Nephron (organoid): ENCODE results near the gene SPC24.

ENCODE experiments used
- H3K27ac Mint-ChIP-seq, 3 experiments: 2 replicates each; pipeline ENCODE4 v1.8.0; 2020; ENCODE audit warnings: mixed read lengths in 3 of 3, mild to moderate bottlenecking in 2 of 3, moderate library complexity in 1 of 3
- H3K27me3 Mint-ChIP-seq: 2 replicates; pipeline ENCODE4 v1.8.0; 2021; ENCODE audit warnings: low read depth, mild to moderate bottlenecking, moderate library complexity, mixed read lengths
- H3K36me3 Mint-ChIP-seq: 2 replicates; pipeline ENCODE4 v1.8.0; 2020; ENCODE audit warnings: low read depth, mixed read lengths
- H3K4me1 Mint-ChIP-seq: 2 replicates; pipeline ENCODE4 v1.8.0; 2020; ENCODE audit warnings: mixed read lengths
- H3K4me3 Mint-ChIP-seq, 3 experiments: 2 replicates each; pipeline ENCODE4 v1.8.0; 2020; ENCODE audit warnings: mild to moderate bottlenecking in 3 of 3, mixed read lengths in 3 of 3, moderate library complexity in 2 of 3
- H3K9me3 Mint-ChIP-seq: 2 replicates; pipeline ENCODE4 v1.8.0; 2020; ENCODE audit warnings: mixed read lengths
- TF ChIP-seq, protein P1 (sequence below), 3 experiments: fragments of 200-600 bp; sonication (generic); IDR thresholded peaks; one replicate each; pipeline ENCODE4 v1.5.0; 2021; ENCODE audit warnings: antibody characterized with exemption in 3 of 3; ENCODE audit not compliant: unreplicated experiment in 3 of 3

Gene SPC24

DNA sequence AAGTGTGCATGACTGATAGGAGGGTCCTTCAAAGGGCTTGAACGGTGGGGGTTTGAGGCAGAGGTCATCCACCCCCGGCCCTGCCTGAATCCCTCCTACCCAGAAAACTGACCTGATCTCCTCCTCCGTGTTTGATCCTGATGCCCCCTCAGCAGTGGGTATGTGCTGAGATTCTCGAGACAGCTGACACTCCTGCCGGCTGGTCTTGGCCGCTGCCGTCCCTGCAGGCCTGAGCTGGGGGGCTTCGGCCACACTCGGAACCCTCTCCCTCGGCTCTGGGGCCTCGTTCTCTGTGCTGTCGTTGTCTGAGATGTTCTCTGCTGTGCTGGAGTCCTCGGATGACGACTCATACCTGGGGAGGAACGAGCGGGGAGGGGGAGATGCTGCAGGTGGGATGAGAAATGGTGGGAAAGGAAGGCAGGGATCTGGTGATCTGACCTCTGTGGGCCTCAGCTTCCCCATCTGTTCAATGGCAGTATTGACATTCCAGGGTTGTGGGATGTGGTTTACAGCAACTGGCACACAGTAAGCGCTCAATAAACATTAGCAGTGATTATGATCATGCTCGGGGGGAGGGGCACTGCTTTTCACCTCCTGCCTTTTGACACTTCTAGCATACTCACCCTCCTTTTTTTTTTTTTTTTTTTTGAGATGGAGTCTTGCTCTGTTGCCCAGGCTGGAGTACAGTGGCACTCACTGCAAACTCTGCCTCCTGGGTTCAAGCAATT, 21.0 kb upstream of the SPC24 start:
- H3K4me3 Mint-ChIP-seq: no peak overlapping the region
- TF ChIP-seq, protein P1, sequence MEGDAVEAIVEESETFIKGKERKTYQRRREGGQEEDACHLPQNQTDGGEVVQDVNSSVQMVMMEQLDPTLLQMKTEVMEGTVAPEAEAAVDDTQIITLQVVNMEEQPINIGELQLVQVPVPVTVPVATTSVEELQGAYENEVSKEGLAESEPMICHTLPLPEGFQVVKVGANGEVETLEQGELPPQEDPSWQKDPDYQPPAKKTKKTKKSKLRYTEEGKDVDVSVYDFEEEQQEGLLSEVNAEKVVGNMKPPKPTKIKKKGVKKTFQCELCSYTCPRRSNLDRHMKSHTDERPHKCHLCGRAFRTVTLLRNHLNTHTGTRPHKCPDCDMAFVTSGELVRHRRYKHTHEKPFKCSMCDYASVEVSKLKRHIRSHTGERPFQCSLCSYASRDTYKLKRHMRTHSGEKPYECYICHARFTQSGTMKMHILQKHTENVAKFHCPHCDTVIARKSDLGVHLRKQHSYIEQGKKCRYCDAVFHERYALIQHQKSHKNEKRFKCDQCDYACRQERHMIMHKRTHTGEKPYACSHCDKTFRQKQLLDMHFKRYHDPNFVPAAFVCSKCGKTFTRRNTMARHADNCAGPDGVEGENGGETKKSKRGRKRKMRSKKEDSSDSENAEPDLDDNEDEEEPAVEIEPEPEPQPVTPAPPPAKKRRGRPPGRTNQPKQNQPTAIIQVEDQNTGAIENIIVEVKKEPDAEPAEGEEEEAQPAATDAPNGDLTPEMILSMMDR (IDR thresholded peaks at IDR 0.05; ENCODE audit: unreplicated experiment in 3 of 3): no peak
- no peaks in the 10 kb centered on the region for H3K4me1 Mint-ChIP-seq
- no peak overlapping the region for H3K27ac Mint-ChIP-seq
- H3K9me3 Mint-ChIP-seq: no peaks in the 10 kb centered on the region
- H3K27me3 Mint-ChIP-seq: no peaks in the 10 kb centered on the region
- H3K36me3 Mint-ChIP-seq: peaks cover 52% of the 10 kb centered on the region

DNA sequence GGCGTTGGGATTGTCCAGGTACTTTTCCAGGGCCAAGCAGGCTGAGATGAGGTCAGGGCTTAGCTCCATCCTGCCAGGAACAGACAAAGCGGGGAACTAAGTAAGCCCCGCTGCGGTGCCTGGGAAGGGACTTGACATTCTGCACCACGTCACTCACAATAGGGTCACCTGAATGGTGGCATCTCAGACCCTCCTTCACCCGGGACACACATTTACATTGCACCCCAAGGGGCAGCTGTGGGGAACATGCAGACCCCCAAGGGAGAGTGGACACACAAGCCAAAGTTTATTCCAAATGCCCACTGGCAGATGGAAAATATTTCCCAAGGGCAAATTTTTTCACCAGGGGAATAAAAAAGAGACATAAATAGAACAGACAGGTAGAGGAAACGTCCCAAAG, 20.3 kb upstream of the SPC24 start:
- peaks cover 47% of the 10 kb centered on the region for H3K36me3 Mint-ChIP-seq
- no peak overlapping the region for H3K4me3 Mint-ChIP-seq
- H3K9me3 Mint-ChIP-seq: no peaks in the 10 kb centered on the region
- H3K4me1 Mint-ChIP-seq: no peaks in the 10 kb centered on the region
- H3K27ac Mint-ChIP-seq: no peak overlapping the region
- TF ChIP-seq, protein P1 (IDR thresholded peaks at IDR 0.05; ENCODE audit: unreplicated experiment in 3 of 3): no peak
- H3K27me3 Mint-ChIP-seq: no peaks in the 10 kb centered on the region

DNA sequence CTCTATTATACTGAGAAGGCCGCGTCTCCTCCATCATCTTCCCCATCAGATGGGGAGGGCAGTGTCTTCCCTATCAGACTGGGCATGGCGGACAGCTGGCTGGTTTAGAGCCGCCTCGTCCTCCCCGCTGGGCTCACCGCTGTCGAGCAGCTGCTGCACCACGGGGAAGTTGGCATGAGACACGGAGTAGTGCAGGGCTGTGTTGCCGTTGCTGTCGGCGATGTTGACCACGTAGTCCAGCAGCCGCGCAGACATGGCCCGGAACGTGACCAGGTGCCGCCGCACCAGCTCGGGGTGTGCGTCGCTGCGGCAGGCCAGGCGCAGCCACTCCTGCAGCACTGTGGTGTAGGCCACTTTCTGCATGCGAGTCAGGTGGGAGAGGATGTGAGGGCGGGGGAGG, 18.8 kb upstream of the SPC24 start:
- TF ChIP-seq, protein P1 (IDR thresholded peaks at IDR 0.05; ENCODE audit: unreplicated experiment in 3 of 3): no peak
- Mint-ChIP-seq H3K36me3 (peaks cover 48% of the 10 kb centered on the region), H3K9me3 (no peaks in the 10 kb centered on the region), H3K4me1 (no peaks in the 10 kb centered on the region), H3K4me3 (no peak overlapping the region), H3K27me3 (no peaks in the 10 kb centered on the region), H3K27ac (no peak overlapping the region)

DNA sequence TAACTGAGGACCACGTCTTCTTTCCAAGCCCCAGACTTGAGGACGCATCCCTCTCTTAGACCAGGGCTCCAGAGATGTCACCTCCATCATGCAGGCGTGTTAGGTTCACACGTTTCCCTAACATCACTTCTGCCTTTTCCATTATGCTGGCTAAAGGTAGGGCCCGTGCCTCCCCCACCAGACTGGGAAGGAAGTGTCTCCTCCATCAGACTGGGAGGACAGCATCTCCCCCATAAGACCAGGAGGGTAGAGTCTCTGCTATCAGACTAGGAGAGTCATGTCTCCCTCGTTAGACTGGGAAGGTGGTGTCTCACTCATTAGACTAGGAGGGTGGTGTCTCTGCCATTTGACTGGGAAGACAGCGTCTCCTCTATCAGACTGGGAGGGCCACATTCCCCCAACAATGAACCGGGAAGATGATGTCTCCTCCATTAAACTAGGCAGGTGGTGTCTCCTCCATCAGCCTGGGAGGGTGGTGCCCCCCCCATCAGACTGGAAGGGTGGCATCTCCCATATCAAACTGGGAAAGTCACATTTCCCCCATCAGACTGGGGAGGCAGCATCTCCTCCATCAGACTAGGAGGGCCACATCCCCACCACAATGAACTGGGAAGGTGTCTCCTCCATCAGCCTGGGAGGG, 18.1 kb upstream of the SPC24 start:
- Mint-ChIP-seq H3K27ac (no peak overlapping the region), H3K4me3 (no peak overlapping the region), H3K9me3 (no peaks in the 10 kb centered on the region), H3K27me3 (no peaks in the 10 kb centered on the region), H3K4me1 (no peaks in the 10 kb centered on the region), H3K36me3 (peaks cover 51% of the 10 kb centered on the region)
- TF ChIP-seq, protein P1 (IDR thresholded peaks at IDR 0.05; ENCODE audit: unreplicated experiment in 3 of 3): no peak

DNA sequence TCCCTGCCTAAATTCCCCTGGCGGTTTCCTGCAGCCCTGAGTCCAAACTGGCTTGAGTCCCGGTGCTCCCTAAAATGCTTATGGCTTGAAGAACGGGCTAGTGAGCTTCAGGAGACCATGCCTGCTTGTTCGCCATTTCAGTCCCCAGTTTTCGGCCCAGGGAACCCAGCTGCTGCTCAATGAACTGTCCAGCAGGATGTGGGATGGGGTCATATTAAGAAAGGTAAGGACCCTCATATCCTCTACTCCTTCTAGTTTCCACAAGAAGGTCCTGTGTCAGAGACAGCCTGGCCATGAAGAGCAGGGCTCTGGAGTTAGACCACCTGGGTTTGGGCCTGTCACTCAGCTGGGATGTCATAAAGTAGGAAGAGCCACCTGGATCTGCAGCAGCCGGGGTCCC, 17.0 kb upstream of the SPC24 start:
- Mint-ChIP-seq H3K36me3 (peaks cover 57% of the 10 kb centered on the region), H3K9me3 (no peaks in the 10 kb centered on the region), H3K4me3 (no peak overlapping the region), H3K27me3 (no peaks in the 10 kb centered on the region), H3K4me1 (no peaks in the 10 kb centered on the region), H3K27ac (no peak overlapping the region)
- TF ChIP-seq, protein P1 (IDR thresholded peaks at IDR 0.05; ENCODE audit: unreplicated experiment in 3 of 3): no peak

DNA sequence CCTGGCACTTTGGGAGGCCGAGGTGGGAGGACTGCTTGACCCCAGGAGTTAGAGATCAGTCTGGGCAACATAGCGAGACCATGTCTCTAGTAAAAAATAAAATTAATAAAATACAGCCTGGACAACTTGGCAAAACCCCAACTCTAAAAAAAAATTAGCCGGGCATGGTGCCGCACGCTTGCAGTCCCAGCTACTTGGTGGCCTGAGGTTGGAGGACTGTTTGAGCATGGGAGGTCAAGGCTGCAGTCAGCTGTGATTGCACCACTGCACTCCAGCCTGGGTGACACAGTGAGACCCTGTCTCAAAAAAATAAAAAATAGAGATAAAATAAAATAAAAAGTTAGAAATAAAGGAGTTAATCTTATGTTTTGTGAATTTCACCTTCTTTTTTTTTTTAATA, 15.6 kb upstream of the SPC24 start:
- peaks cover 56% of the 10 kb centered on the region for H3K36me3 Mint-ChIP-seq
- H3K4me1 Mint-ChIP-seq: peaks cover 2% of the 10 kb centered on the region
- no peak overlapping the region for H3K4me3 Mint-ChIP-seq
- H3K9me3 Mint-ChIP-seq: no peaks in the 10 kb centered on the region
- TF ChIP-seq, protein P1 (IDR thresholded peaks at IDR 0.05; ENCODE audit: unreplicated experiment in 3 of 3): no peak
- H3K27me3 Mint-ChIP-seq: no peaks in the 10 kb centered on the region
- H3K27ac Mint-ChIP-seq: no peak overlapping the region
